Measurements from ENCODE around the gene PLLP.
"Not testable (repeated sequence)": the region's sequence is repeated elsewhere in the genome, so short reads cannot be mapped to it uniquely, and the experiment has no call there.

The PLLP gene

GRCh38 chr16:57279780-57280638 lies 4.5 kb downstream of the PLLP start:
- no peak for FAIRE-seq
- no peak for DNase-seq (ENCODE audit: insufficient read length, low spot score)
- no peak for TF ChIP-seq CTCF (IDR thresholded peaks at IDR 0.05; ENCODE audit: insufficient read depth, missing control alignments)

- FAIRE-seq = no peak
- no peak for TF ChIP-seq CTCF (IDR thresholded peaks at IDR 0.05; ENCODE audit: insufficient read depth, missing control alignments)
- no peak for DNase-seq (ENCODE audit: insufficient read length, low spot score)
These were observed 6.0 kb downstream of the PLLP start for GRCh38 chr16:57278494-57278893.

DNA sequence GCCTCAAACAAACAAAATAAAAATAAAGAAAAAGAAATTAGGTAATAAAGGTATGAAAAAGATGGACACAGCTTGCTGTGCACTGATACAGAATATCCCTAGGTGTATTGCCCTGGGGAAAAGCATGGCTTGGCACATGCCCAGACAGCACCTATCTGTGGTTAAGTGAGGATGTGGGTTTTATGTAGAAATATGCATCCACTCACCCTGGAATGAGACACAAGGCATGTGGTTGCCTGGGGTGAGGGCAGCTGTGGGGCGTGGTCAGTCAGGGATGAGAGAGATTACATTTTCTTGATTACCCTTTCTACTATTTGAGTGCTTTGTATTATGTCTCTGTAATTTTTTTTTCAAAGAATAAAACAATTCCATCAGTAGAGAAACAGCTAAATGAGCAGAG lies 6.9 kb downstream of the PLLP start:
- DNase-seq (ENCODE audit: insufficient read length, low spot score) = no peak
- no peak for TF ChIP-seq CTCF (IDR thresholded peaks at IDR 0.05; ENCODE audit: insufficient read depth, missing control alignments)
- no peak for FAIRE-seq

- TF ChIP-seq CTCF (IDR thresholded peaks at IDR 0.05; ENCODE audit: insufficient read depth, missing control alignments) = no peak
- DNase-seq (ENCODE audit: insufficient read length, low spot score) (no peak), FAIRE-seq (no peak)
These were observed 7.9 kb downstream of the PLLP start for GRCh38 chr16:57276596-57276995.

DNA sequence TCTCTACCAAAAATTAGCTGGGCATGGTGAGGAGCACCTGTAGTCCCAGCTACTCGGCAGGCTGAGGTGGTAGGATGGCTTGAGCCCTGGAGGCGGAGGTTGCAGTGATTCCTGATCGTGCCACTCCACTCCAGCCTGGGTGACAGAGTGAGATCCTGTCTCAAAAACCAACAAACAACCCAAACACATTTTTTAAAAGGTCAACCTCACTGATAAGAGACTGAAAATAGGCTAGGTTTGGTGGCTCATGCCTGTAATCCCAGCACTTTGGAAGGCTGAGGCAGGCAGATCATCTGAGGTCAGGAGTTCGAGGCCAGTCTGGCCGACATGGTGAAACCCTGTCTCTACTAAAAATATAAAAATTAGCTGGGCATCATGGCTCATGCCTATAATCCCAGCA lies 8.5 kb downstream of the PLLP start:
- not testable (repeated sequence) for DNase-seq (ENCODE audit: insufficient read length, low spot score); FAIRE-seq

GRCh38 chr16:57273826-57274225 lies 10.6 kb downstream of the PLLP start:
- DNase-seq (ENCODE audit: insufficient read length, low spot score) = no peak
- no peak for FAIRE-seq
- no peak for TF ChIP-seq CTCF (IDR thresholded peaks at IDR 0.05; ENCODE audit: insufficient read depth, missing control alignments)

DNA sequence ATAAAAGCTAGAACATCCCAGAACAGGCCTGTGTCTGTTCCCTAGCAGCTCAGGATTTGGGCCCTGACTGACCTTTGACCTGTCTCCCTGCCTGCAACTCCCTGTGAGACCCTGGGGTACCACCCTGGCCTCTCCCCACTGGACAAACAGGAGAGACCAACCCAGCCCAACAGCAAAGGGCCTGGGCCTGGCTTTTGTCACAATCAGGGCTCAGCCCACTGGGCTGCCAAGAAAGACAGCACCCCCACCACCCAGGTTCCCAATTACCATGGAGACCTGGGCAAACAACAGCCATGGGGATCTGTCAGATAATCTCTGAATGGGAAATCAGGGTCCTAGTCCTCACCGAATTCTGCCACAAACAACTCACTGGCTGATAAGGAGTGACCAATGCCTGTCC lies 11.1 kb downstream of the PLLP start:
- DNase-seq (ENCODE audit: insufficient read length, low spot score) (no peak), FAIRE-seq (no peak)
- TF ChIP-seq CTCF (IDR thresholded peaks at IDR 0.05; ENCODE audit: insufficient read depth, missing control alignments) = no peak
